Liver (tissue), 9 donors: ENCODE measurements around the gene PDE10A. TPM values are rescaled to one million over a fixed set of nuclear protein-coding genes. Genes with fewer than 3 reads are reported as not detected.

Source experiments
- DNase-seq: peaks from one replicate; pipeline ENCODE4 v3.0.0-alpha.2; 2017; ENCODE audit warnings: low spot score
- H3K27ac ChIP-seq, 2 donors: one replicate each; pipeline ENCODE4 v1.7.0; 2013; ENCODE audit warnings: inconsistent platforms in 2 of 2, low read length in 2 of 2, control low read depth in 1 of 2, low read depth in 1 of 2, mild to moderate bottlenecking in 1 of 2
- H3K27me3 ChIP-seq, 4 donors: one replicate each; pipeline versions ENCODE4 v1.6.1 to v1.7.0; 2013; ENCODE audit warnings: low read length in 3 of 4, inconsistent platforms in 1 of 4, mild to moderate bottlenecking in 1 of 4, moderate library complexity in 1 of 4; ENCODE audit not compliant: control insufficient read depth in 4 of 4, insufficient read depth in 4 of 4
- H3K36me3 ChIP-seq, 4 donors: one replicate each; pipeline versions ENCODE4 v1.6.1 to v1.7.0; 2013; ENCODE audit warnings: low read length in 3 of 4, mild to moderate bottlenecking in 3 of 4, low read depth in 1 of 4, moderate library complexity in 1 of 4; ENCODE audit not compliant: control insufficient read depth in 4 of 4, insufficient read depth in 3 of 4
- H3K4me1 ChIP-seq, 4 donors: one replicate each; pipeline versions ENCODE4 v1.6.1 to v1.7.0; 2013; ENCODE audit warnings: low read length in 3 of 4, mild to moderate bottlenecking in 3 of 4, moderate library complexity in 1 of 4; ENCODE audit not compliant: control insufficient read depth in 4 of 4, insufficient read depth in 4 of 4
- H3K4me3 ChIP-seq, 3 donors: one replicate each; pipeline versions ENCODE4 v1.6.1 to v1.7.0; 2013; ENCODE audit warnings: low read length in 3 of 3, control low read depth in 1 of 3, low read depth in 1 of 3, mild to moderate bottlenecking in 1 of 3
- H3K9ac ChIP-seq, 2 donors: one replicate each; pipeline ENCODE4 v1.7.0; 2013; ENCODE audit warnings: low read length in 2 of 2, mild to moderate bottlenecking in 2 of 2, moderate library complexity in 2 of 2, control low read depth in 1 of 2, low read depth in 1 of 2
- H3K9me3 ChIP-seq, 4 donors: one replicate each; pipeline versions ENCODE4 v1.6.1 to v1.7.0; 2013; ENCODE audit warnings: low read length in 3 of 4; ENCODE audit not compliant: control insufficient read depth in 4 of 4
- ATF3 ChIP-seq: IDR thresholded peaks from 2 replicates; pipeline ENCODE4 v1.6.1; 2016; ENCODE audit warnings: antibody characterized with exemption
- CTCF ChIP-seq: fragments of 150-350 bp; IDR thresholded peaks from 2 replicates; pipeline ENCODE4 v1.5.1; 2017; ENCODE audit warnings: improper control_type of control experiment, low read depth, low read length; ENCODE audit not compliant: missing input control
- EGR1 ChIP-seq, 2 donors: IDR thresholded peaks; 2 replicates each; pipeline ENCODE4 v1.6.1; 2016 to 2018; ENCODE audit warnings: antibody characterized with exemption in 2 of 2, low read depth in 2 of 2
- FOXA1 ChIP-seq: IDR thresholded peaks from 2 replicates; pipeline ENCODE4 v1.6.1; 2016; ENCODE audit warnings: antibody characterized with exemption
- FOXA2 ChIP-seq: IDR thresholded peaks from 2 replicates; pipeline ENCODE4 v1.6.1; 2016; ENCODE audit warnings: antibody characterized with exemption
- GABPA ChIP-seq, 2 donors: IDR thresholded peaks in 1 of 2; conservative IDR thresholded peaks in 1 of 2; 2 replicates each; pipeline ENCODE4 v1.6.1; 2016; ENCODE audit warnings: antibody characterized with exemption in 2 of 2, mild to moderate bottlenecking in 1 of 2, moderate library complexity in 1 of 2
- HNF4G ChIP-seq: IDR thresholded peaks from 2 replicates; pipeline ENCODE4 v1.6.1; 2016; ENCODE audit warnings: antibody characterized with exemption
- JUND ChIP-seq, 2 donors: IDR thresholded peaks; 2 replicates each; pipeline ENCODE4 v1.6.1; 2016; ENCODE audit warnings: antibody characterized with exemption in 2 of 2
- MAX ChIP-seq: IDR thresholded peaks from 2 replicates; pipeline ENCODE4 v1.6.1; 2016; ENCODE audit warnings: antibody characterized with exemption
- NR2F2 ChIP-seq: IDR thresholded peaks from 2 replicates; pipeline ENCODE4 v1.6.1; 2016; ENCODE audit warnings: antibody characterized with exemption
- RAD21 ChIP-seq, 2 donors: IDR thresholded peaks; 2 replicates each; pipeline ENCODE4 v1.6.1; 2016; ENCODE audit warnings: antibody characterized with exemption in 2 of 2, mild to moderate bottlenecking in 2 of 2
- REST ChIP-seq: IDR thresholded peaks from 2 replicates; pipeline ENCODE4 v1.6.1; 2016; ENCODE audit warnings: antibody characterized with exemption, mild to moderate bottlenecking
- RXRA ChIP-seq, 2 donors: IDR thresholded peaks; 2 replicates each; pipeline ENCODE4 v1.6.1; 2017 to 2018; ENCODE audit warnings: antibody characterized with exemption in 2 of 2, mild to moderate bottlenecking in 1 of 2
- SP1 ChIP-seq: IDR thresholded peaks from 2 replicates; pipeline ENCODE4 v1.6.1; 2018; ENCODE audit warnings: antibody characterized with exemption, mild to moderate bottlenecking
- TAF1 ChIP-seq: conservative IDR thresholded peaks from 2 replicates; pipeline ENCODE4 v1.6.1; 2016; ENCODE audit warnings: antibody characterized with exemption, mild to moderate bottlenecking
- YY1 ChIP-seq: IDR thresholded peaks from 2 replicates; pipeline ENCODE4 v1.6.1; 2016; ENCODE audit warnings: antibody characterized with exemption, mild to moderate bottlenecking
- ZBTB33 ChIP-seq: IDR thresholded peaks from 2 replicates; pipeline ENCODE4 v1.6.1; 2016; ENCODE audit warnings: antibody characterized with exemption
- WGBS: extraction: QIAGEN DNeasy Blood & Tissue Kit; methylation state at CpG from one replicate; pipeline ENCODE4 v1.1.7; 2013; 5-methylcytosine and 5-hydroxymethylcytosine counted together
- polyA plus RNA-seq, 2 donors: library from polyadenylated mRNA; stranded (reverse) in 1 of 2; unstranded in 1 of 2; fragments of 200-250 nt in 1 of 2; fragments of >200 nt in 1 of 2; fragmentation: Nextera tagmentation in 1 of 2; extraction: Ambion mirVana in 1 of 2; gene quantifications; one replicate each; pipeline versions ENCODE4 v1.2.1 to v1.2.3, GENCODE V29; 2013 to 2015
- total RNA-seq, 2 donors: library from RNA; depleted of rRNA; stranded (reverse); fragments of >200 nt; gene quantifications; one replicate each; pipeline ENCODE4 v1.2.3, GENCODE V29; 2014
- donor health status: healthy.
- donor health status: healthy.
- donor health status: healthy.
- donor health status: healthy.
- donor health status: healthy.

The PDE10A gene
- total and polyA plus RNA-seq, 4 donors, result 0.20 to 1.7 (median 0.47) TPM

GRCh38 chr6:165317723-165318122 lies 345.3 kb downstream of the PDE10A start:
- no peak for DNase-seq
- Histone ChIP-seq H3K27me3 (no peaks in the 10 kb centered on the region), H3K4me1 (no peaks in the 10 kb centered on the region), H3K36me3 (no peaks in the 10 kb centered on the region), H3K9ac (no peak overlapping the region), H3K9me3 (peaks cover 1 to 16% (median 10%) of the 10 kb centered on the region in 4 donors), H3K4me3 (no peak overlapping the region), H3K27ac (no peak overlapping the region)
- TF ChIP-seq HNF4G, result no peak
- no peak for TF ChIP-seq FOXA2
- TF ChIP-seq REST, result no peak
- TF ChIP-seq CTCF, result no peak
- TF ChIP-seq JUND (IDR thresholded peaks at IDR 0.05), result no peak
- no peak for TF ChIP-seq YY1
- WGBS, result 84% methylated on average over 14 of the region's 14 CpGs

GRCh38 chr6:165308926-165309731 lies 353.9 kb downstream of the PDE10A start, which contains the start of gene C6orf118:
TSS of gene C6orf118 (minus strand) at chr6:165309605. CDS start at chr6:165309586, 19 bp downstream.
- H3K9me3 ChIP-seq, result peaks cover 0 to 3% (median 0%) of the 10 kb centered on the region in 4 donors
- no peak for DNase-seq
- H3K9ac ChIP-seq, result no peak within 1 kb of the TSS
- TF ChIP-seq GABPA (IDR thresholded peaks at IDR 0.05 in 1 of 2, conservative IDR thresholded peaks at IDR 0.05 in 1 of 2) (no peak), SP1 (no peak), NR2F2 (no peak), RXRA (IDR thresholded peaks at IDR 0.05) (no peak), FOXA1 (no peak), TAF1 (no peak), HNF4G (no peak), CTCF (no peak), ATF3 (no peak), RAD21 (IDR thresholded peaks at IDR 0.05) (no peak), EGR1 (IDR thresholded peaks at IDR 0.05; ENCODE audit: low read depth in 2 of 2) (no peak), FOXA2 (no peak), JUND (IDR thresholded peaks at IDR 0.05) (no peak), REST (no peak), MAX (no peak), ZBTB33 (no peak)
- H3K4me3 ChIP-seq, result peak within 1 kb of the TSS in 2 of 3 donors; percentile 20 to 30
- peaks cover 0 to 8% (median 5%) of the 10 kb centered on the region in 4 donors for H3K4me1 ChIP-seq
- 14% methylated on average over 35 of the region's 35 CpGs for WGBS
- no peak within 1 kb of the TSS for H3K27ac ChIP-seq
- no peaks in the 10 kb centered on the region for H3K36me3 ChIP-seq
- H3K27me3 ChIP-seq, result peaks cover 0 to 6% (median 0%) of the 10 kb centered on the region in 4 donors
